Vagina (tissue), 2 donors: ENCODE data around the gene GPC5.

Experiments
- POLR2A ChIP-seq, 2 donors: fragments of 450-650 bp; IDR thresholded peaks; one replicate each; pipeline ENCODE4 v1.6.1; 2017; ENCODE audit warnings: antibody characterized with exemption in 2 of 2, mild to moderate bottlenecking in 2 of 2, moderate library complexity in 2 of 2
- TF ChIP-seq, protein P1 (sequence below), 3 experiments: fragments of 450-650 bp in 2 of 3; fragments of 200-600 bp in 1 of 3; sonication (generic) in 1 of 3; IDR thresholded peaks; one replicate each; pipeline ENCODE4 v1.5.1; 2017 to 2019; ENCODE audit warnings: antibody characterized with exemption in 3 of 3, mild to moderate bottlenecking in 2 of 3, moderate library complexity in 2 of 3

DNA sequence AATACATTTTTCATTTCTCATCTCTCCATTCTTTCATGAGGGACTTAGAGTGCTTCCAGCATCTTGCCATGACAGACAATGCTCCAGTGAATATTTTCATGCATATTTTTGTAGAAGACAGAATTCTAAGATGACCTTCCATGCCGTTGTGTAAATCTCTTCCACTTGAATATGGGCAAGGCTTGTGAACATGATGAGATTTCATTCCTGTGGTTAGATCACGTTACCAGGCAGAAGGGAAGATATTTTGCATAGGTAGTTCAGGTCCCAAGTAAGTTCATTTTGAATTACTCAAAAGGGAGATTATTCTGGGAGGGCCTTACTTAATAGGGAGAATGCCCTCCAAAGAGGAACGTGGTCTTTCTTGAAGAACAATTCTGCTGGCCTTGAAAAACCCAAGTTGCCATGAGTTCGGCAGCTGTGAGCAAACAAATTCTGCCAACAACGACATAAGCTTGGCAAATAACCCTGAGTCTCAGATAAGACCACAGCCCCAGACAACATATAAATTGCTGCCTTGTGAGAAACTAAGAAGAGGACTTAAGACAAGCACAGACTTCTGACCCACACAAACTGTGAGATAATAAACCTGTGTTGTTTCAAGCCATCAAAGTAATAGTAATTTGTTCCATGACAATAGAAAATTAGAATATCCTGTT is 1427.6 kb downstream of the GPC5 start:
- TF ChIP-seq POLR2A (IDR thresholded peaks at IDR 0.05) = no peak
- TF ChIP-seq, protein P1, sequence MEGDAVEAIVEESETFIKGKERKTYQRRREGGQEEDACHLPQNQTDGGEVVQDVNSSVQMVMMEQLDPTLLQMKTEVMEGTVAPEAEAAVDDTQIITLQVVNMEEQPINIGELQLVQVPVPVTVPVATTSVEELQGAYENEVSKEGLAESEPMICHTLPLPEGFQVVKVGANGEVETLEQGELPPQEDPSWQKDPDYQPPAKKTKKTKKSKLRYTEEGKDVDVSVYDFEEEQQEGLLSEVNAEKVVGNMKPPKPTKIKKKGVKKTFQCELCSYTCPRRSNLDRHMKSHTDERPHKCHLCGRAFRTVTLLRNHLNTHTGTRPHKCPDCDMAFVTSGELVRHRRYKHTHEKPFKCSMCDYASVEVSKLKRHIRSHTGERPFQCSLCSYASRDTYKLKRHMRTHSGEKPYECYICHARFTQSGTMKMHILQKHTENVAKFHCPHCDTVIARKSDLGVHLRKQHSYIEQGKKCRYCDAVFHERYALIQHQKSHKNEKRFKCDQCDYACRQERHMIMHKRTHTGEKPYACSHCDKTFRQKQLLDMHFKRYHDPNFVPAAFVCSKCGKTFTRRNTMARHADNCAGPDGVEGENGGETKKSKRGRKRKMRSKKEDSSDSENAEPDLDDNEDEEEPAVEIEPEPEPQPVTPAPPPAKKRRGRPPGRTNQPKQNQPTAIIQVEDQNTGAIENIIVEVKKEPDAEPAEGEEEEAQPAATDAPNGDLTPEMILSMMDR (IDR thresholded peaks at IDR 0.05) = no peak
